GM23248 (cell line): ENCODE data around the gene THNSL1. TPM values are rescaled to one million over a fixed set of nuclear protein-coding genes. Genes with fewer than 3 reads are reported as not detected.
A peak's percentile ranks its signal among the peaks of the same experiment; 100 is the strongest.

ENCODE experiments used
- DNase-seq: peaks from one replicate; pipeline ENCODE4 v3.0.0-alpha.2; 2015
- H2AFZ ChIP-seq: fragments of 200-600 bp; sonication (generic); 2 replicates; pipeline ENCODE4 v1.6.1; 2016; ENCODE audit warnings: antibody characterized with exemption
- H3F3A ChIP-seq: fragments of 200-600 bp; sonication (generic); 2 replicates; pipeline ENCODE4 v1.6.1; 2016; ENCODE audit warnings: mild to moderate bottlenecking, antibody characterized with exemption, mixed run types; ENCODE audit not compliant: insufficient read depth
- H3K27ac ChIP-seq: fragments of 200-600 bp; sonication (generic); 2 replicates; pipeline ENCODE4 v1.5.1; 2016; ENCODE audit warnings: mild to moderate bottlenecking
- H3K27me3 ChIP-seq: fragments of 200-600 bp; sonication (generic); replicated peaks from 2 replicates; pipeline ENCODE4 v1.6.1; 2016; ENCODE audit warnings: mild to moderate bottlenecking; ENCODE audit not compliant: insufficient read depth
- H3K36me3 ChIP-seq: fragments of 200-600 bp; sonication (generic); 2 replicates; pipeline ENCODE4 v1.6.1; 2016; ENCODE audit warnings: low read depth, mild to moderate bottlenecking
- H3K4me1 ChIP-seq: fragments of 200-600 bp; sonication (generic); 2 replicates; pipeline ENCODE4 v1.6.1; 2016; ENCODE audit warnings: mild to moderate bottlenecking; ENCODE audit not compliant: insufficient read depth
- H3K4me2 ChIP-seq: fragments of 200-600 bp; sonication (generic); one replicate; pipeline ENCODE4 v1.6.1; 2016; ENCODE audit warnings: mild to moderate bottlenecking; ENCODE audit not compliant: unreplicated experiment
- H3K4me3 ChIP-seq: fragments of 200-600 bp; sonication (generic); 2 replicates; pipeline ENCODE4 v1.5.1; 2016; ENCODE audit warnings: mild to moderate bottlenecking
- H3K79me2 ChIP-seq: fragments of 200-600 bp; sonication (generic); 2 replicates; pipeline ENCODE4 v1.6.1; 2016; ENCODE audit warnings: mild to moderate bottlenecking; ENCODE audit not compliant: insufficient read depth
- H3K9ac ChIP-seq: fragments of 200-600 bp; sonication (generic); 2 replicates; pipeline ENCODE4 v1.6.1; 2016; ENCODE audit warnings: mild to moderate bottlenecking
- H3K9me2 ChIP-seq: fragments of 200-600 bp; sonication (generic); 2 replicates; pipeline ENCODE4 v1.6.1; 2016; ENCODE audit warnings: mixed run types, mild to moderate bottlenecking, moderate library complexity; ENCODE audit not compliant: insufficient read depth
- H3K9me3 ChIP-seq: fragments of 200-600 bp; sonication (generic); one replicate; pipeline ENCODE4 v1.6.1; 2017; ENCODE audit warnings: low read depth
- H4K20me1 ChIP-seq: fragments of 200-600 bp; sonication (generic); 2 replicates; pipeline ENCODE4 v1.6.0; 2016; ENCODE audit not compliant: insufficient read depth
- EZH2 ChIP-seq: fragments of 200-600 bp; sonication (generic); IDR thresholded peaks from 2 replicates; pipeline ENCODE4 v1.6.1; 2018; ENCODE audit warnings: antibody characterized with exemption, mild to moderate bottlenecking; ENCODE audit not compliant: insufficient read depth, poor library complexity, severe bottlenecking
- EZH2phosphoT487 ChIP-seq: fragments of 200-600 bp; sonication (generic); IDR thresholded peaks from 2 replicates; pipeline ENCODE4 v1.6.1; 2018; ENCODE audit warnings: antibody characterized with exemption, moderate library complexity, mild to moderate bottlenecking, low read depth; ENCODE audit not compliant: insufficient read depth
- whole genome bisulfite sequencing, 2 experiments: methylation state at CpG; one replicate each; pipeline ENCODE4 v1.1.6; 2015 to 2017; ENCODE audit warnings: low lambda C conversion rate in 2 of 2, low coverage in 1 of 2; ENCODE audit errors: missing lambda C conversion rate in 2 of 2; 5-methylcytosine and 5-hydroxymethylcytosine counted together
- in situ Hi-C: fragments of 300-500 bp; cut with MboI; formaldehyde crosslinking; loops from 2 replicates; pipeline ENCODE4 v1.15.0; 2020
- polyA plus RNA-seq: library from polyadenylated mRNA; unstranded; fragments of >200 nt; fragmentation: Nextera tagmentation; extraction: Ambion mirVana; gene quantifications from 2 replicates; pipeline ENCODE4 v1.2.1, GENCODE V29; 2016
- total RNA-seq: library from RNA; depleted of rRNA; stranded (reverse); fragments of >200 nt; shearing (Covaris generic); gene quantifications from 2 replicates; pipeline ENCODE4 v1.2.3, GENCODE V29; 2014

THNSL1 gene
- total and polyA plus RNA-seq, 2 experiments from 2014 or later = 3.0 to 5.2 TPM

DNA sequence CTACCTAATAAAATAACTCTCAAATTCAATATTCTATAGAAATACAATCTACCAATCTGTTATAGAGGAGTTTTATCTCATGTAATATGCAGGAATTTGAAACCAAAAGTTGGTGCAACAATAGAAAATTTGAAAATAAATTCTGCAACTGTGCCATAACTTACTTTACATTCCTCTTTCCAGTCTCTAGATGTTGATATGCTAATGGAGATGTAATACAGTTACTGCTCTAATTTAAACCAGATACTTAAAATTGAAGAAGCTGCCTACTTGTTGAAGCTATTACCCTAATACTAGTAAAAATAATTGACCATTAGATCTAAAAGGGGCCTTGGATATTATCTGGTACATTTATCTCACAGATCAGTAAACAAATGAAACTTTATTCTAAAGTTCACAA lies 1.8 kb upstream of the THNSL1 start:
- TF ChIP-seq EZH2 = no peak
- TF ChIP-seq EZH2phosphoT487 = no peak
- no peaks in the 10 kb centered on the region for H3K36me3 ChIP-seq
- no peaks in the 10 kb centered on the region for H3K27me3 ChIP-seq
- no peak overlapping the region for H2AFZ ChIP-seq
- no peak overlapping the region for H3K9ac ChIP-seq
- H3K4me2 ChIP-seq = no peak overlapping the region
- no peaks in the 10 kb centered on the region for H3K9me2 ChIP-seq
- 0 out of 2 replicates have a peak, but pooled peaks cover 6% of the 10 kb centered on the region for H3K79me2 ChIP-seq
- H3K9me3 ChIP-seq = no peaks in the 10 kb centered on the region
- H4K20me1 ChIP-seq = no peaks in the 10 kb centered on the region
- no peak for DNase-seq
- H3F3A ChIP-seq = peaks cover 16% of the 10 kb centered on the region
- H3K4me1 ChIP-seq = peaks cover 11% of the 10 kb centered on the region
- no peak overlapping the region for H3K4me3 ChIP-seq
- no peak overlapping the region for H3K27ac ChIP-seq
- in situ Hi-C loops = no loop called here

DNA sequence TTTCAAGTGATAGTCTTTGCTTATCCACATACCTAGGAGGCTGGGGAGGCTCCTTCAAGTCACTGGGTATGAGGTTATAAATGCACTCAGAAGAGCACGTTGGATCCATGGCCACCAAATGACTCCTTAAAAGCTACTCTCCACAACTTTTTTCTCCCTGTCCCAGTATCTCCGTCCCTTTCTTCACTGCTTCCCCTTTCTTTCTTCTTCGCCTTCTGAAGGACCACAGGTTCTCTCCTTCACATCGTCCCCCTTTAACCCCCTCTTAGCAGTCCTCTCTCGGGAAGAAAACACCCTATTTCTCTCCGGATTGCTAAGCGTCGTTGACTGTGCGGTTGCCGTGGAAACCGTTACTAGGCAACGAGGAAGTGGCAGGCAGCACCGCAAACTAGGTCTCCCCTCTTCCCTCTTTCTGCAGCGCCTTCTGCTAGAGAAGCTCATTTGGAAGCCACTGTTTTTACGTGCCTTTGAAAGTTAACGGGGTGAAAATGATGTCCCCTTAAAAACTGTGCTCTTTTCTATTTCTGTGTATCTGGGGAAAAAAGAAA lies 510 bp upstream of the THNSL1 start, which contains the start of gene ENKUR:
TSS of gene ENKUR (minus strand) at position 331 of the 548 bp plus-strand sequence. CDS start at position 109, 222 bp downstream.
- 1 to 3% methylated on average over 16 of the region's 16 CpGs for WGBS, 2 experiments
- peak within 1 kb of the TSS; percentile 89 for H3K9ac ChIP-seq
- 0 out of 2 replicates have a peak, but pooled peaks cover 6% of the 10 kb centered on the region for H3K79me2 ChIP-seq
- H3K36me3 ChIP-seq = no peaks in the 10 kb centered on the region
- H2AFZ ChIP-seq = peak within 1 kb of the TSS; percentile 94
- H3K9me3 ChIP-seq = no peaks in the 10 kb centered on the region
- H3F3A ChIP-seq = peaks cover 16% of the 10 kb centered on the region
- peak within 1 kb of the TSS; percentile 92 for H3K4me2 ChIP-seq
- H3K9me2 ChIP-seq = no peaks in the 10 kb centered on the region
- DNase-seq = peak; percentile 92
- in situ Hi-C loops = no loop called here
- peak within 1 kb of the TSS; percentile 94 for H3K27ac ChIP-seq
- H4K20me1 ChIP-seq = no peaks in the 10 kb centered on the region
- TF ChIP-seq EZH2 = no peak
- TF ChIP-seq EZH2phosphoT487 = no peak
- peak within 1 kb of the TSS; percentile 81 for H3K4me3 ChIP-seq
- no peaks in the 10 kb centered on the region for H3K27me3 ChIP-seq
- H3K4me1 ChIP-seq = peaks cover 11% of the 10 kb centered on the region

DNA sequence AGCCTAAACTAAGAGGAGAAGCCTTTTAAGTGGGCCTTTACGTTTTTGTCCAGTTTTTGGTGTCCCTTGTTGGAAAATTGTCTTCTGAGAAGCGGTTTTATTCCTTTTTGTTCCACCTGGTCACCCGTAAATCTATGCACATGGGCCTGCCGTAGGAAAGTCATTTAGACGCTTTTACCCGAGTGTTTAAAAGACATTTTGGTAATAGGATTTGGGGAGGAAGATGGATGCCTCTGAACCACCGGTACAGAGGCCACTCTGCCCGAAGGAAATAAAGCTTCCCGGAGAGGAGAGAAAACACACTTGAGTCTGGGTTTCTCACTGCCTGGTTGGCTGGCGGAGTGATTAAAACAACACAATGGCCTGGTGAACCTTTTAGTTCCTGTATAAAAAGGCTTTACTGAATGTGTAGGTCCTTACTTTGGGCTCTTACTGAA lies 760 bp downstream of the THNSL1 start:
- peak; percentile 40 for DNase-seq
- 10 to 12% methylated on average over 10 of the region's 10 CpGs for WGBS, 2 experiments

DNA sequence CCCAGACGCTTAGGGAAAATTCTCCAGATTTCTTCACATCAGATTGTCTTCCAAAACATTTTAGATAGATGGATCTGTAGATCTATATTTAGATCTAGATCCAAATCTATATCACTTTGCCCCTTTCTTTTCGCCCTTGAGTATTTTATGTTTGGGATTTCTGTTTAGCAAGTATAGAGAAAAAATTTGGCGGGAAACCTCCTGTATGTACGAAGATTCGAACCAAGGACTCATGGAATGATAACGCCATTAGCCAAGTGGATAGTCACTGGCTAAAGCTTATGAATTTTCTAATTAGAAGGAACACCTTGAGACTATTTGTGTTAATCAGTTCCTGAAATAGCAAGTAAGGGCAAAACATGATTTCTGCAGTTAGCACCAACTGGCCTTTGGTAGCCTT lies 1.2 kb downstream of the THNSL1 start:
- in situ Hi-C loops = no loop called here
- H3F3A ChIP-seq = peaks cover 16% of the 10 kb centered on the region
- H3K9me3 ChIP-seq = no peaks in the 10 kb centered on the region
- H3K9me2 ChIP-seq = no peaks in the 10 kb centered on the region
- H2AFZ ChIP-seq = peak overlapping the region; percentile 91
- H3K27me3 ChIP-seq = no peaks in the 10 kb centered on the region
- H3K79me2 ChIP-seq = 0 out of 2 replicates have a peak, but pooled peaks cover 6% of the 10 kb centered on the region
- peak overlapping the region; percentile 81 for H3K4me3 ChIP-seq
- DNase-seq = no peak
- H3K36me3 ChIP-seq = no peaks in the 10 kb centered on the region
- H3K27ac ChIP-seq = peak overlapping the region; percentile 94
- H3K4me2 ChIP-seq = peak overlapping the region; percentile 88
- peak overlapping the region; percentile 89 for H3K9ac ChIP-seq
- no peak for TF ChIP-seq EZH2phosphoT487
- TF ChIP-seq EZH2 = no peak
- peaks cover 11% of the 10 kb centered on the region for H3K4me1 ChIP-seq
- H4K20me1 ChIP-seq = no peaks in the 10 kb centered on the region
- WGBS, 2 experiments = 88 to 94% methylated on average over 6 of the region's 6 CpGs

More for the DNA sequence above, 760 bp downstream of the THNSL1 start:
- H3K27me3 ChIP-seq = no peaks in the 10 kb centered on the region
- 0 out of 2 replicates have a peak, but pooled peaks cover 6% of the 10 kb centered on the region for H3K79me2 ChIP-seq
- TF ChIP-seq EZH2 = no peak
- TF ChIP-seq EZH2phosphoT487 = no peak
- H3K36me3 ChIP-seq = no peaks in the 10 kb centered on the region
- no peaks in the 10 kb centered on the region for H3K9me2 ChIP-seq
- peak overlapping the region; percentile 81 for H3K4me3 ChIP-seq
- H3F3A ChIP-seq = peaks cover 16% of the 10 kb centered on the region
- H3K9ac ChIP-seq = peak overlapping the region; percentile 89
- peak overlapping the region; percentile 94 for H3K27ac ChIP-seq
- H3K4me1 ChIP-seq = peaks cover 11% of the 10 kb centered on the region
- peak overlapping the region; percentile 88 for H3K4me2 ChIP-seq
- in situ Hi-C loops = no loop called here
- peak overlapping the region; percentile 91 for H2AFZ ChIP-seq
- no peaks in the 10 kb centered on the region for H3K9me3 ChIP-seq
- H4K20me1 ChIP-seq = no peaks in the 10 kb centered on the region
